ENCODE measurements around the gene POLR1A. TPM values are rescaled to one million over a fixed set of nuclear protein-coding genes. Genes with fewer than 3 reads are reported as not detected.
A peak's percentile ranks its signal among the peaks of the same experiment; 100 is the strongest.

Gene POLR1A
- total RNA-seq, 1 experiment from 2014 or later: 62.7 TPM

GRCh38 chr2:86105969-86106945, 571 bp upstream of the POLR1A start, which contains the start of gene PTCD3:
Gene PTCD3 (plus strand): TSS chr2:86106235. CDS start chr2:86106248, 13 bp downstream.
- no peak within 1 kb of the TSS for H2AFZ ChIP-seq (ENCODE audit: low read length)
- no peaks in the 10 kb centered on the region for H3K27me3 Mint-ChIP-seq (ENCODE audit: low read depth)
- H4K91ac ChIP-seq (ENCODE audit: insufficient read length, low read depth, low read length): no peak within 1 kb of the TSS
- H2BK15ac ChIP-seq (ENCODE audit: low read depth, low read length): no peak within 1 kb of the TSS
- H2BK5ac ChIP-seq (ENCODE audit: insufficient read length, low read length): no peak within 1 kb of the TSS
- peak within 1 kb of the TSS; percentile 94 for H3K9ac ChIP-seq (ENCODE audit: extremely low read depth, insufficient read length, low read length)
- TF ChIP-seq CTCF (conservative IDR thresholded peaks at IDR 0.05): no peak
- H3T11ph ChIP-seq (ENCODE audit: low read length): no peak within 1 kb of the TSS
- H3K23ac ChIP-seq (ENCODE audit: insufficient read length, low read depth, low read length): no peak within 1 kb of the TSS
- peak within 1 kb of the TSS; percentile 91 to 95 for H3K4me3 Mint-ChIP-seq
- H3K14ac ChIP-seq (ENCODE audit: insufficient read depth, low read length): peak within 1 kb of the TSS; percentile 86
- H3K4me1 ChIP-seq (ENCODE audit: insufficient read depth, low read length): no peaks in the 10 kb centered on the region
- no peak within 1 kb of the TSS for H2BK12ac ChIP-seq (ENCODE audit: insufficient read length, low read depth, low read length)
- no peak within 1 kb of the TSS for H2AK5ac ChIP-seq (ENCODE audit: insufficient read length, low read length)
- peaks cover 5% of the 10 kb centered on the region for H3K79me1 ChIP-seq (ENCODE audit: insufficient read depth, low read depth, low read length, poor library complexity, severe bottlenecking)
- peak within 1 kb of the TSS; percentile 6 for H3K27ac ChIP-seq (ENCODE audit: insufficient read length, low read depth, low read length)
- H3K79me2 ChIP-seq (ENCODE audit: insufficient read depth, low read length): peaks cover 45% of the 10 kb centered on the region; the same call in 1 of the 2 replicates
- H4K5ac ChIP-seq (ENCODE audit: insufficient read length, low read depth, low read length): peak within 1 kb of the TSS; percentile 46
- no peaks in the 10 kb centered on the region; the same call in 1 of the 2 replicates for H3K27me3 ChIP-seq (ENCODE audit: insufficient read depth, low read length)
- no peak within 1 kb of the TSS for H2BK20ac ChIP-seq (ENCODE audit: low read depth, low read length, poor library complexity, severe bottlenecking)
- H3K36me3 Mint-ChIP-seq (ENCODE audit: insufficient read depth in 1 of 3, low read depth in 3 of 3): peaks cover 25 to 73% (median 67%) of the 10 kb centered on the region in 3 experiments; a peak in 6 of 7 replicates
- WGBS (ENCODE audit: extremely low coverage, insufficient read length, low lambda C conversion rate): no CpG with 5 or more reads among the region's 44 CpGs
- H3K27ac Mint-ChIP-seq: peak within 1 kb of the TSS; percentile 99 to 100 (median 100)
- H3K4me1 Mint-ChIP-seq: peaks cover 22 to 23% of the 10 kb centered on the region in 2 experiments
- peak within 1 kb of the TSS; percentile 46 for H3K18ac ChIP-seq (ENCODE audit: insufficient read length, low read depth, low read length)
- H3K4me2 ChIP-seq (ENCODE audit: insufficient read depth, insufficient read length, low read length): peak within 1 kb of the TSS; percentile 92
- peaks cover 6% of the 10 kb centered on the region for H3K23me2 ChIP-seq (ENCODE audit: insufficient read length, low read depth, low read length, poor library complexity, severe bottlenecking)
- DNase-seq: peak; percentile 95
- no peak within 1 kb of the TSS for H3K56ac ChIP-seq (ENCODE audit: insufficient read length, low read depth, low read length)
- no peaks in the 10 kb centered on the region for H4K20me1 ChIP-seq (ENCODE audit: control insufficient read depth, insufficient read depth, insufficient read length)
- no peak within 1 kb of the TSS for H2BK120ac ChIP-seq (ENCODE audit: low read depth, low read length, poor library complexity, severe bottlenecking)
- H3K4ac ChIP-seq (ENCODE audit: low read depth, low read length): no peak within 1 kb of the TSS
- H3K9me3 Mint-ChIP-seq: no peaks in the 10 kb centered on the region
- no peak within 1 kb of the TSS for H4K8ac ChIP-seq (replicated peaks; ENCODE audit: insufficient read length, low read depth, low read length)
- no peaks in the 10 kb centered on the region for H3K9me3 ChIP-seq (ENCODE audit: control insufficient read depth, low read depth, low read length)
